HG02970 (cell line): ENCODE results near the gene PRICKLE2.

ENCODE experiments used
- ATAC-seq: cut with Tn5 transposase; IDR thresholded peaks from one replicate; pipeline ENCODE4 v1.9.1; 2021; ENCODE audit warnings: mild to moderate bottlenecking, moderate library complexity, moderate number of reproducible peaks; ENCODE audit not compliant: unreplicated experiment, low FRiP score

Gene PRICKLE2

GRCh38 chr3:64081235-64081630 is 144.0 kb downstream of the PRICKLE2 start:
- no peak for ATAC-seq

GRCh38 chr3:64080616-64081234 is 144.5 kb downstream of the PRICKLE2 start:
- ATAC-seq, result no peak

- ATAC-seq, result no peak
These were observed 145.7 kb downstream of the PRICKLE2 start for GRCh38 chr3:64079369-64080150.

GRCh38 chr3:64078966-64079365 is 146.3 kb downstream of the PRICKLE2 start:
- no peak for ATAC-seq

- ATAC-seq, result no peak
These were observed 150.2 kb downstream of the PRICKLE2 start for GRCh38 chr3:64074895-64075679.

- no peak for ATAC-seq
These were observed 151.2 kb downstream of the PRICKLE2 start for GRCh38 chr3:64074060-64074459.

GRCh38 chr3:64073158-64073761 is 152.0 kb downstream of the PRICKLE2 start:
- ATAC-seq, result no peak

- ATAC-seq, result no peak
These were observed 153.1 kb downstream of the PRICKLE2 start for GRCh38 chr3:64072126-64072525.

- no peak for ATAC-seq
These were observed 154.6 kb downstream of the PRICKLE2 start for GRCh38 chr3:64070704-64071103.

GRCh38 chr3:64067506-64068346 is 157.5 kb downstream of the PRICKLE2 start:
- no peak for ATAC-seq

GRCh38 chr3:64064804-64065203 is 160.5 kb downstream of the PRICKLE2 start:
- ATAC-seq, result no peak

- ATAC-seq, result no peak
These were observed 161.3 kb downstream of the PRICKLE2 start for GRCh38 chr3:64063983-64064438.

- ATAC-seq, result no peak
These were observed 161.9 kb downstream of the PRICKLE2 start for GRCh38 chr3:64063207-64063982.

GRCh38 chr3:64061628-64062027 is 163.6 kb downstream of the PRICKLE2 start:
- no peak for ATAC-seq

- no peak for ATAC-seq
These were observed 165.6 kb downstream of the PRICKLE2 start for GRCh38 chr3:64059484-64060175.

- ATAC-seq, result no peak
These were observed 166.7 kb downstream of the PRICKLE2 start for GRCh38 chr3:64058566-64058965.

- ATAC-seq, result no peak
These were observed 168.0 kb downstream of the PRICKLE2 start for GRCh38 chr3:64057231-64057630.

GRCh38 chr3:64056606-64057180 is 168.6 kb downstream of the PRICKLE2 start:
- no peak for ATAC-seq
